Endodermal cell (in vitro differentiated cells): ENCODE results near the gene TRPM3. TPM values are rescaled to one million over a fixed set of nuclear protein-coding genes. Genes with fewer than 3 reads are reported as not detected.

ENCODE experiments used
- DNase-seq: peaks from one replicate; pipeline ENCODE4 v3.0.0-alpha.2; 2017
- H3K27ac ChIP-seq: 2 replicates; pipeline ENCODE4 v1.5.1; 2013; ENCODE audit warnings: mild to moderate bottlenecking, low read depth, low read length, moderate library complexity
- H3K27me3 ChIP-seq: 2 replicates; pipeline ENCODE4 v1.6.1; 2013; ENCODE audit warnings: mild to moderate bottlenecking, low read length, moderate library complexity; ENCODE audit not compliant: insufficient read depth, control insufficient read depth, poor library complexity, severe bottlenecking
- H3K36me3 ChIP-seq: 2 replicates; pipeline ENCODE4 v1.7.0; 2013; ENCODE audit warnings: mild to moderate bottlenecking, low read length, moderate library complexity; ENCODE audit not compliant: control insufficient read depth, insufficient read depth
- H3K4me1 ChIP-seq: one replicate; pipeline ENCODE4 v1.7.0; 2013; ENCODE audit warnings: low read length; ENCODE audit not compliant: control insufficient read depth, insufficient read depth
- H3K4me3 ChIP-seq: 2 replicates; pipeline ENCODE4 v1.5.1; 2013; ENCODE audit warnings: mild to moderate bottlenecking, low read length, moderate library complexity
- H3K9ac ChIP-seq: 2 replicates; pipeline ENCODE4 v1.6.1; 2013; ENCODE audit warnings: mild to moderate bottlenecking, low read length, moderate library complexity; ENCODE audit not compliant: poor library complexity, severe bottlenecking; ENCODE audit errors: extremely low read depth
- H3K9me3 ChIP-seq: 2 replicates; pipeline ENCODE4 v1.6.1; 2013; ENCODE audit warnings: mild to moderate bottlenecking, low read length, moderate library complexity; ENCODE audit not compliant: control insufficient read depth
- H3K27ac Mint-ChIP-seq: 2 replicates; pipeline ENCODE4 v1.8.0; 2020; ENCODE audit warnings: mixed read lengths
- H3K27me3 Mint-ChIP-seq: 2 replicates; pipeline ENCODE4 v1.8.0; 2021; ENCODE audit warnings: mild to moderate bottlenecking, mixed read lengths; ENCODE audit not compliant: insufficient read depth
- H3K36me3 Mint-ChIP-seq: 2 replicates; pipeline ENCODE4 v1.8.0; 2020; ENCODE audit warnings: low read depth, mixed read lengths
- H3K4me1 Mint-ChIP-seq: 2 replicates; pipeline ENCODE4 v1.8.0; 2020; ENCODE audit warnings: mixed read lengths
- H3K4me3 Mint-ChIP-seq: 2 replicates; pipeline ENCODE4 v1.8.0; 2020; ENCODE audit warnings: mild to moderate bottlenecking, moderate library complexity, mixed read lengths
- H3K9me3 Mint-ChIP-seq: 2 replicates; pipeline ENCODE4 v1.8.0; 2020; ENCODE audit warnings: mild to moderate bottlenecking, mixed read lengths
- whole genome bisulfite sequencing, 2 experiments: methylation state at CpG; one replicate each; pipeline versions ENCODE4 v1.1.5 to v1.1.7; 2013; ENCODE audit warnings: missing lambda C conversion rate in 2 of 2, mixed read lengths in 1 of 2; ENCODE audit not compliant: insufficient coverage in 1 of 2, insufficient read length in 1 of 2; 5-methylcytosine and 5-hydroxymethylcytosine counted together
- total RNA-seq, 2 donors: library from RNA; stranded (reverse); fragmentation: NEBNext Ultra II Directional in 1 of 2; extraction: Animal tissue kit (Norgen Biotek cat#: 25700) in 1 of 2; gene quantifications; 2 replicates in 1 of 2; 3 replicates in 1 of 2; pipeline ENCODE4 v1.2.1, GENCODE V29; 2021
- TF ChIP-seq, protein P1 (sequence below): fragments of 200-600 bp; sonication (generic); conservative IDR thresholded peaks from 2 replicates; pipeline ENCODE4 v1.5.0; 2021; ENCODE audit warnings: antibody characterized with exemption, mild to moderate bottlenecking

The TRPM3 gene
- total RNA-seq, 2 donors from 2014 or later: 1.8 to 2.5 TPM

- Histone ChIP-seq H3K27me3 (no peaks in the 10 kb centered on the region), H3K9ac (no peak overlapping the region), H3K9me3 (no peaks in the 10 kb centered on the region), H3K36me3 (no peaks in the 10 kb centered on the region), H3K4me3 (no peak overlapping the region), H3K27ac (no peak overlapping the region), H3K4me1 (no peaks in the 10 kb centered on the region)
- Mint-ChIP-seq H3K4me3 (no peak overlapping the region), H3K4me1 (peaks cover 3% of the 10 kb centered on the region), H3K27ac (no peak overlapping the region), H3K36me3 (no peaks in the 10 kb centered on the region), H3K9me3 (no peaks in the 10 kb centered on the region), H3K27me3 (no peaks in the 10 kb centered on the region)
- TF ChIP-seq, protein P1, sequence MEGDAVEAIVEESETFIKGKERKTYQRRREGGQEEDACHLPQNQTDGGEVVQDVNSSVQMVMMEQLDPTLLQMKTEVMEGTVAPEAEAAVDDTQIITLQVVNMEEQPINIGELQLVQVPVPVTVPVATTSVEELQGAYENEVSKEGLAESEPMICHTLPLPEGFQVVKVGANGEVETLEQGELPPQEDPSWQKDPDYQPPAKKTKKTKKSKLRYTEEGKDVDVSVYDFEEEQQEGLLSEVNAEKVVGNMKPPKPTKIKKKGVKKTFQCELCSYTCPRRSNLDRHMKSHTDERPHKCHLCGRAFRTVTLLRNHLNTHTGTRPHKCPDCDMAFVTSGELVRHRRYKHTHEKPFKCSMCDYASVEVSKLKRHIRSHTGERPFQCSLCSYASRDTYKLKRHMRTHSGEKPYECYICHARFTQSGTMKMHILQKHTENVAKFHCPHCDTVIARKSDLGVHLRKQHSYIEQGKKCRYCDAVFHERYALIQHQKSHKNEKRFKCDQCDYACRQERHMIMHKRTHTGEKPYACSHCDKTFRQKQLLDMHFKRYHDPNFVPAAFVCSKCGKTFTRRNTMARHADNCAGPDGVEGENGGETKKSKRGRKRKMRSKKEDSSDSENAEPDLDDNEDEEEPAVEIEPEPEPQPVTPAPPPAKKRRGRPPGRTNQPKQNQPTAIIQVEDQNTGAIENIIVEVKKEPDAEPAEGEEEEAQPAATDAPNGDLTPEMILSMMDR: no peak
- no peak for DNase-seq
- WGBS, 2 experiments: 95 to 100% methylated on average over 2 of the region's 2 CpGs
These were observed 210.8 kb downstream of the TRPM3 start for GRCh38 chr9:70910598-70910997.

GRCh38 chr9:70902692-70903131, 218.7 kb downstream of the TRPM3 start:
- no peak overlapping the region for H3K4me3 Mint-ChIP-seq
- H3K36me3 Mint-ChIP-seq: no peaks in the 10 kb centered on the region
- H3K9me3 Mint-ChIP-seq: no peaks in the 10 kb centered on the region
- H3K27ac ChIP-seq: no peak overlapping the region
- H3K9ac ChIP-seq: no peak overlapping the region
- WGBS, 2 experiments: 91 to 96% methylated on average over 5 to 6 of the region's 6 CpGs
- no peaks in the 10 kb centered on the region for H3K9me3 ChIP-seq
- no peak overlapping the region for H3K4me3 ChIP-seq
- H3K27me3 Mint-ChIP-seq: no peaks in the 10 kb centered on the region
- no peaks in the 10 kb centered on the region for H3K4me1 ChIP-seq
- no peak for DNase-seq
- no peaks in the 10 kb centered on the region for H3K4me1 Mint-ChIP-seq
- TF ChIP-seq, protein P1: no peak
- no peak overlapping the region for H3K27ac Mint-ChIP-seq
- no peaks in the 10 kb centered on the region for H3K36me3 ChIP-seq
- H3K27me3 ChIP-seq: no peaks in the 10 kb centered on the region

DNA sequence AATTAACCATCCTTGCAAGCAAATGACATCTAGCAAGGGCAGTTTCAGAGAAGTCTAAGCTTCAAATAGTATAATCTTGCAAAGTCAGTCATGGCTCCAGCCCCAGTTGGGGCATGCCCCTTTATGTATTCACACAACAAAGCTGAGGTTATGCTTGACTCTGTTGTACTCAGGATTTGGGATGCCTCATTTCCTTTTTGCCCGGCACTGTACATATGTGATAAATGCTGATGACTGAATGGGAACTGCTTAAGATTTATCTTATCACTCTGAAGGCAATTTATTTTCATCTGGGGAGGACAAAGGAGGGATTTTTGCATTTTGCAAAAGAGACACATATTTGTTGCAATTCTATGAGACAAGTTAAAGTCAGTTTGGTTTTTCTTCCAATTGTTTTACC, 219.2 kb downstream of the TRPM3 start:
- H3K36me3 Mint-ChIP-seq: no peaks in the 10 kb centered on the region
- H3K27me3 Mint-ChIP-seq: no peaks in the 10 kb centered on the region
- Histone ChIP-seq H3K27me3 (no peaks in the 10 kb centered on the region), H3K4me3 (no peak overlapping the region), H3K27ac (no peak overlapping the region), H3K9me3 (no peaks in the 10 kb centered on the region), H3K4me1 (no peaks in the 10 kb centered on the region), H3K9ac (no peak overlapping the region), H3K36me3 (no peaks in the 10 kb centered on the region)
- DNase-seq: no peak
- H3K4me3 Mint-ChIP-seq: no peak overlapping the region
- 92% methylated on average over 1 of the region's 1 CpG; no CpG with 5 or more reads in 1 of the 2 experiments for WGBS, 2 experiments
- TF ChIP-seq, protein P1: no peak
- no peak overlapping the region for H3K27ac Mint-ChIP-seq
- H3K9me3 Mint-ChIP-seq: no peaks in the 10 kb centered on the region
- no peaks in the 10 kb centered on the region for H3K4me1 Mint-ChIP-seq
